HG03095 (cell line): Measurements from ENCODE around the gene PTH1R.

Source experiments
- ATAC-seq: cut with Tn5 transposase; IDR thresholded peaks from one replicate; pipeline ENCODE4 v1.9.1; 2021; ENCODE audit warnings: moderate library complexity; ENCODE audit not compliant: unreplicated experiment

The PTH1R gene

GRCh38 chr3:46881596-46882376 lies 4.3 kb downstream of the PTH1R start:
- no peak for ATAC-seq

- no peak for ATAC-seq
Measured at GRCh38 chr3:46882377-46883053, 5.0 kb downstream of the PTH1R start.

GRCh38 chr3:46883054-46883829 lies 5.7 kb downstream of the PTH1R start:
- no peak for ATAC-seq

GRCh38 chr3:46883830-46884185 lies 6.3 kb downstream of the PTH1R start:
- ATAC-seq = no peak

GRCh38 chr3:46884427-46884826 lies 6.9 kb downstream of the PTH1R start:
- no peak for ATAC-seq

- no peak for ATAC-seq
Measured at GRCh38 chr3:46884929-46885328, 7.4 kb downstream of the PTH1R start.

GRCh38 chr3:46885612-46886011 lies 8.1 kb downstream of the PTH1R start:
- ATAC-seq = no peak

GRCh38 chr3:46887980-46888494 lies 10.5 kb downstream of the PTH1R start:
- ATAC-seq = no peak

GRCh38 chr3:46888705-46889104 lies 11.2 kb downstream of the PTH1R start:
- no peak for ATAC-seq

GRCh38 chr3:46889381-46890110 lies 12.0 kb downstream of the PTH1R start:
- no peak for ATAC-seq

GRCh38 chr3:46890132-46890531 lies 12.6 kb downstream of the PTH1R start:
- no peak for ATAC-seq

GRCh38 chr3:46891132-46891531 lies 13.6 kb downstream of the PTH1R start:
- no peak for ATAC-seq

GRCh38 chr3:46892285-46893145 lies 15.0 kb downstream of the PTH1R start:
- ATAC-seq = no peak

- ATAC-seq = no peak
Measured at GRCh38 chr3:46893146-46893748, 15.7 kb downstream of the PTH1R start.

- ATAC-seq = no peak
Measured at GRCh38 chr3:46893763-46894162, 16.2 kb downstream of the PTH1R start.

- ATAC-seq = no peak
Measured at GRCh38 chr3:46894256-46894655, 16.7 kb downstream of the PTH1R start.

GRCh38 chr3:46895204-46895660 lies 17.7 kb downstream of the PTH1R start:
- ATAC-seq = no peak

- ATAC-seq = no peak
Measured at GRCh38 chr3:46895761-46896160, 18.2 kb downstream of the PTH1R start.

GRCh38 chr3:46896386-46896785 lies 18.9 kb downstream of the PTH1R start:
- no peak for ATAC-seq
